Measurements from ENCODE around the gene EPAS1. TPM values are rescaled to one million over a fixed set of nuclear protein-coding genes. Genes with fewer than 3 reads are reported as not detected.
A peak's percentile ranks its signal among the peaks of the same experiment; 100 is the strongest.

The EPAS1 gene
- total and polyA plus RNA-seq, 2 of the 13 experiments (the other 11 are each of a cell fraction or from before 2014, with no cell fraction given) = 47.1 to 182 TPM

GRCh38 chr2:46413631-46414030 lies 116.4 kb downstream of the EPAS1 start (continued):
- no peak for TF ChIP-seq ZHX2 (IDR thresholded peaks at IDR 0.05; ENCODE audit: low read depth)
- TF ChIP-seq ZHX2 (CRISPR knock-in tag; IDR thresholded peaks at IDR 0.05; ENCODE audit: borderline replicate concordance) = peak; percentile 41; the same call in 1 of the 2 replicates
- TF ChIP-seq ZNF136 (CRISPR knock-in tag; IDR thresholded peaks at IDR 0.05; ENCODE audit: low read depth) = 0 out of 2 replicates have a peak, but pooled peaks have one; percentile 5
- TF ChIP-seq NBN (conservative IDR thresholded peaks at IDR 0.05) = no peak
- TF ChIP-seq RFX1 (IDR thresholded peaks at IDR 0.05) = no peak
- 0 out of 2 replicates have a peak, but pooled peaks have one; percentile 42 for TF ChIP-seq BRCA1 (CRISPR knock-in tag; IDR thresholded peaks at IDR 0.05)
- TF ChIP-seq NR2F6 (IDR thresholded peaks at IDR 0.05) = no peak
- TF ChIP-seq NR2F6 (CRISPR knock-in tag; IDR thresholded peaks at IDR 0.05) = no peak
- TF ChIP-seq HNRNPLL (IDR thresholded peaks at IDR 0.05; ENCODE audit: low read depth, low read length, poor library complexity, severe bottlenecking) = no peak
- TF ChIP-seq JUND (CRISPR knock-in tag; IDR thresholded peaks at IDR 0.05) = no peak
